ENCODE results near the gene ZNF260.
A peak's percentile ranks its signal among the peaks of the same experiment; 100 is the strongest.
"Not testable (repeated sequence)": the region's sequence is repeated elsewhere in the genome, so short reads cannot be mapped to it uniquely, and the experiment has no call there.

Gene ZNF260

GRCh38 chr19:36527341-36527740, 730 bp downstream of the ZNF260 start:
- H3K9me3 ChIP-seq (ENCODE audit: insufficient read depth, low read depth, low read length) = peaks cover 11% of the 10 kb centered on the region
- peak overlapping the region; percentile 97 for H3K4me3 ChIP-seq (ENCODE audit: low read length)
- H3K36me3 ChIP-seq (ENCODE audit: insufficient read depth, low read depth, low read length) = peaks cover 32% of the 10 kb centered on the region
- peak overlapping the region; percentile 91 for H3K27ac ChIP-seq (ENCODE audit: low read length)
- no peaks in the 10 kb centered on the region for H3K27me3 ChIP-seq (ENCODE audit: insufficient read depth, low read length)
- H3K9ac ChIP-seq (ENCODE audit: low read depth, low read length) = peak overlapping the region; percentile 98
- H3K4me1 ChIP-seq (ENCODE audit: insufficient read depth, low read length) = peaks cover 4% of the 10 kb centered on the region; the same call in 1 of the 2 replicates

- H3K27ac ChIP-seq (ENCODE audit: low read length) = no peak overlapping the region
- H3K36me3 ChIP-seq (ENCODE audit: insufficient read depth, low read depth, low read length) = peaks cover 39% of the 10 kb centered on the region
- peak overlapping the region; percentile 98; the same call in 1 of the 2 replicates for H3K9ac ChIP-seq (ENCODE audit: low read depth, low read length)
- peaks cover 11% of the 10 kb centered on the region for H3K9me3 ChIP-seq (ENCODE audit: insufficient read depth, low read depth, low read length)
- no peaks in the 10 kb centered on the region for H3K27me3 ChIP-seq (ENCODE audit: insufficient read depth, low read length)
- H3K4me3 ChIP-seq (ENCODE audit: low read length) = peak overlapping the region; percentile 97
- peaks cover 4% of the 10 kb centered on the region; the same call in 1 of the 2 replicates for H3K4me1 ChIP-seq (ENCODE audit: insufficient read depth, low read length)
Measured at GRCh38 chr19:36526581-36526980, 1.5 kb downstream of the ZNF260 start.

DNA sequence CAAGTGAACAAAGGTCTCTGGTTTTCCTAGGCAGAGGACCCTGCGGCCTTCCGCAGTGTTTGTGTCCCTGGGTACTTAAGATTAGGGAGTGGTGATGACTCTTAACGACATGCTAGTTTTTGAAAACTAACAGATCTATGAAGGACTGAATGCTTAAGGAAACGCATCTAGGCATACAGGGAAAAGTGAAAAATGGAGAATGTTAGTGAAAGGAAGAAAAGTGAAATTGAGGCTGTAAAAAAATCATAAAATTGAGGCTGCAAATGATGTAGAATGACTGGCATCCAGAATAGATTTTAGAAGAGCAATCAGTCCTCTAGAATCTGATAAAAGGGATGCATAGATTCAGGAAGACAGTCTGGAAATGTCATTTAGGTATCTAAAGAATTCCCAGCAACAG, 3.5 kb downstream of the ZNF260 start:
- Histone ChIP-seq H3K36me3 (ENCODE audit: insufficient read depth, low read depth, low read length) (peaks cover 57% of the 10 kb centered on the region), H3K9me3 (ENCODE audit: insufficient read depth, low read depth, low read length) (peaks cover 19% of the 10 kb centered on the region), H3K4me3 (ENCODE audit: low read length) (no peak overlapping the region), H3K4me1 (ENCODE audit: insufficient read depth, low read length) (peaks cover 4% of the 10 kb centered on the region; the same call in 1 of the 2 replicates), H3K27ac (ENCODE audit: low read length) (no peak overlapping the region), H3K27me3 (ENCODE audit: insufficient read depth, low read length) (no peaks in the 10 kb centered on the region), H3K9ac (ENCODE audit: low read depth, low read length) (no peak overlapping the region)

DNA sequence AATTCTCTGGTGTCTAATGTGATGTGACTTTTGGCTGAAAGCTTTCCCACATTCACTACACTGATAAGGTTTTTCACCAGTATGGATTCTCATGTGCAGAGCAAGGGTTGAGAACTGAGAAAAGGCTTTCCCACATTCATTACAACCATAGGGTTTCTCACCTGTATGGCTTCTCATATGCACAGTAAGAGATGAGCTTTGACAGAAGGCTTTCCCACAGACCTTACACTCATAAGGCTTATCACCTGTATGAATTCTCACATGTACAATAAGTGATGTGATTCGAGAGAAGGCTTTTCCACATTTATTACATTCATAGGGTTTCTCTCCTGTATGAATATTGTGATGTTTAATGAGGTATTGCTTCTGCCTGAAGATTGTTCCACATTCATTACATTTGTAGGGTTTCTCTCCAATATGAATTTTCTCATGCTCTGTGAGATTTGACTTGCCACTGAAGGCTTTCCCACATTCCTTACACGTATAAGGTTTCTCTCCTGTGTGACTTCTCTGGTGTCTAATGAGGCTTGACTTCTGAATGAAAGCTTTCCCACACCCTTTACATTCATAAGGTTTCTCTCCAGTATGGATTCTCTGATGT, 14.0 kb downstream of the ZNF260 start:
- Histone ChIP-seq H3K9ac (ENCODE audit: low read depth, low read length) (no peak overlapping the region), H3K9me3 (ENCODE audit: insufficient read depth, low read depth, low read length) (peaks cover 99% of the 10 kb centered on the region), H3K36me3 (ENCODE audit: insufficient read depth, low read depth, low read length) (peaks cover 80% of the 10 kb centered on the region), H3K4me3 (ENCODE audit: low read length) (peak overlapping the region; percentile 38), H3K27me3 (ENCODE audit: insufficient read depth, low read length) (no peaks in the 10 kb centered on the region), H3K4me1 (ENCODE audit: insufficient read depth, low read length) (no peaks in the 10 kb centered on the region), H3K27ac (ENCODE audit: low read length) (no peak overlapping the region)

DNA sequence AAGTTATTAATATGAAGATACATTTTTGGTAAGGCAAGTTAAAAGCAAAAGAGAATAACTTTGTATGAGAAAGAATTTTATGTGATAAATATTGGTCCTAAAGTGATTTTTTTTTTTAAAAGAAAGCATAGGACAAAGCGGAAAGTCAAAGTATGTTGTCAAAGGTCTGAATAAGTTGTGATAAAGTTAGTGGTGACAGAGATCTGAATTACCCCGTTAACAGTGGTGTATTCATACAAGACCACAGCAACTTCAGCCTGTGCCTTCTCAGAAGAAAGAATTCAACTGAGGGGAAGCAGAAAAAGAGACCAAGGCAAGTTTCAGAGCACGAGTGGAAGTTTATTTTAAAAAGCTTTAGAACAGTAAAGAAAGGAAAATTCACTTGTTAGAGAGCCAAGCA, 19.7 kb downstream of the ZNF260 start:
- Histone ChIP-seq H3K27ac (ENCODE audit: low read length) (no peak overlapping the region), H3K36me3 (ENCODE audit: insufficient read depth, low read depth, low read length) (peaks cover 23% of the 10 kb centered on the region), H3K9ac (ENCODE audit: low read depth, low read length) (no peak overlapping the region), H3K9me3 (ENCODE audit: insufficient read depth, low read depth, low read length) (peaks cover 79% of the 10 kb centered on the region), H3K27me3 (ENCODE audit: insufficient read depth, low read length) (no peaks in the 10 kb centered on the region), H3K4me3 (ENCODE audit: low read length) (no peak overlapping the region), H3K4me1 (ENCODE audit: insufficient read depth, low read length) (no peaks in the 10 kb centered on the region)

- Histone ChIP-seq H3K4me3 (ENCODE audit: low read length) (no peak overlapping the region), H3K36me3 (ENCODE audit: insufficient read depth, low read depth, low read length) (no peaks in the 10 kb centered on the region), H3K27me3 (ENCODE audit: insufficient read depth, low read length) (no peaks in the 10 kb centered on the region), H3K4me1 (ENCODE audit: insufficient read depth, low read length) (no peaks in the 10 kb centered on the region), H3K9me3 (ENCODE audit: insufficient read depth, low read depth, low read length) (peaks cover 68% of the 10 kb centered on the region), H3K9ac (ENCODE audit: low read depth, low read length) (no peak overlapping the region), H3K27ac (ENCODE audit: low read length) (no peak overlapping the region)
Measured at GRCh38 chr19:36501973-36502372, 26.1 kb downstream of the ZNF260 start.

DNA sequence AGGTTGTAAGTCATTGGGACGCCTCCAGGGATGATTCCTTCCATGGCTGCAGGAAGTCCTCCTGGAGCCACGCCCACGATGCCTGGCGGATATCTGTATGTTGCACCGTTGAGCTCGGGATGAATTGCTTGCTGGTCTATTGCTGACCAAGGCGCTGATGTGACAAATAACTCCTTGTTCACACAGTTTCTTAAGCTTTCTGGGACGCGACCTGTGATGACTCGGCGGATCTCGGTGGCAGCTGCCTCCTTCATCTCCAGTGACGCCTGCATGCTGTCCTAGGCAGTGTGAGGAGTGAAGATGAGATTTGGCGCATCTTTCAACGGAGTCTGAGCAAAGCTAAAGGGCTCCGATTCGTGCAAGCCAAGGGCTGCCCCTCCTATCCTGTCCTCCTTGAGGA, 31.1 kb downstream of the ZNF260 start:
- Histone ChIP-seq H3K9me3 (ENCODE audit: insufficient read depth, low read depth, low read length) (peaks cover 47% of the 10 kb centered on the region), H3K9ac (ENCODE audit: low read depth, low read length) (no peak overlapping the region), H3K4me1 (ENCODE audit: insufficient read depth, low read length) (no peaks in the 10 kb centered on the region), H3K27ac (ENCODE audit: low read length) (no peak overlapping the region), H3K4me3 (ENCODE audit: low read length) (no peak overlapping the region), H3K36me3 (ENCODE audit: insufficient read depth, low read depth, low read length) (no peaks in the 10 kb centered on the region), H3K27me3 (ENCODE audit: insufficient read depth, low read length) (no peaks in the 10 kb centered on the region)

- H3K4me1 ChIP-seq (ENCODE audit: insufficient read depth, low read length); H3K9ac ChIP-seq (ENCODE audit: low read depth, low read length); H3K27me3 ChIP-seq (ENCODE audit: insufficient read depth, low read length); H3K27ac ChIP-seq (ENCODE audit: low read length); H3K36me3 ChIP-seq (ENCODE audit: insufficient read depth, low read depth, low read length); H3K4me3 ChIP-seq (ENCODE audit: low read length): not testable (repeated sequence)
- peaks cover 26% of the 10 kb centered on the region for H3K9me3 ChIP-seq (ENCODE audit: insufficient read depth, low read depth, low read length)
Measured at GRCh38 chr19:36492689-36493453, 35.2 kb downstream of the ZNF260 start.

GRCh38 chr19:36490846-36491245, 37.2 kb downstream of the ZNF260 start:
- not testable (repeated sequence) for H3K27me3 ChIP-seq (ENCODE audit: insufficient read depth, low read length); H3K36me3 ChIP-seq (ENCODE audit: insufficient read depth, low read depth, low read length); H3K27ac ChIP-seq (ENCODE audit: low read length); H3K4me1 ChIP-seq (ENCODE audit: insufficient read depth, low read length); H3K4me3 ChIP-seq (ENCODE audit: low read length); H3K9ac ChIP-seq (ENCODE audit: low read depth, low read length)
- peaks cover 10% of the 10 kb centered on the region for H3K9me3 ChIP-seq (ENCODE audit: insufficient read depth, low read depth, low read length)

- no peaks in the 10 kb centered on the region for H3K4me1 ChIP-seq (ENCODE audit: insufficient read depth, low read length)
- H3K36me3 ChIP-seq (ENCODE audit: insufficient read depth, low read depth, low read length) = no peaks in the 10 kb centered on the region
- peak overlapping the region; percentile 90 for H3K9ac ChIP-seq (ENCODE audit: low read depth, low read length)
- peak overlapping the region; percentile 86 for H3K4me3 ChIP-seq (ENCODE audit: low read length)
- no peaks in the 10 kb centered on the region for H3K27me3 ChIP-seq (ENCODE audit: insufficient read depth, low read length)
- peak overlapping the region; percentile 80 for H3K27ac ChIP-seq (ENCODE audit: low read length)
- peaks cover 10% of the 10 kb centered on the region for H3K9me3 ChIP-seq (ENCODE audit: insufficient read depth, low read depth, low read length)
Measured at GRCh38 chr19:36489920-36490415, 38.1 kb downstream of the ZNF260 start.

DNA sequence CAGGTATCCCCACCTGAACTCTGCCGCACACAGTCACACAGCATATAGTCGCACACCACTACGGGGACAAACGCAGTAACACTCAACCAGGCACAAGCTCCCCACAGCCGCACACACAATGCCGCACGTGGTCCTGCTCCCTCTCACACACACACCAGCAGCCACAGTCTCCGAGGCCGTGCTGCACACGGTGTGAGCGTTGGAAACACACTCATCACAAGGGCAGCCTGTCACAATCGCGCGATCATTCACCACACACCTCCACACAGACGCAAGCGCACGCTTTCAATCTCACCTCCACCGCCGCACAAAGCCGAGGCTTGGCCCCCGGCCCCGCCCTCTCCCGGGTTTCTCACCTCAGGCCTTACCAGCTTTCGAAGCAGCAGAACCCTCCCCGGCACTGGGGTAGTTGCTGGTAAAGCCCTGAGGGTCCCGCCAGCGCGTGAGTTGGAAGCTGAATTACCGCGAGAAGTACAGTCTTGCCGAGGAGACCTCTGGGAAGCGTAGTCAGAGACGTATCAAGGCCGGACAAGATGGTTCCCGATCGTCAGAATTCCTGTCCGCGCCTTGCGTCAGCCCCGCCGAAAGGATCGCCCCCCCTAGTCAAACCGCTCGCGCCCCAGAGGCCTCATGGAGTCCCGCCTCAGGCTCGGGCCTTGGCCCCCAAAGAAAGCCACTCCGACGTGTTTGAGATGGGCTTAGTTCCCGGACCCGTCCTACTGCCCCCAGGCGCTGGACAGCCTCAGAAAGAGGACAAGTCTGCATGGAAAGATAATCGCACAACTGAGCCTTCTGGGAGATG, 38.8 kb downstream of the ZNF260 start, which contains the start of gene ZNF566:
Gene ZNF566 (minus strand): TSS at position 444 of the 802 bp plus-strand sequence. CDS start 13,004 bp downstream, outside the sequence.
- Histone ChIP-seq H3K4me3 (ENCODE audit: low read length) (peak within 1 kb of the TSS; percentile 86), H3K27me3 (ENCODE audit: insufficient read depth, low read length) (no peaks in the 10 kb centered on the region), H3K27ac (ENCODE audit: low read length) (peak within 1 kb of the TSS; percentile 80), H3K9me3 (ENCODE audit: insufficient read depth, low read depth, low read length) (peaks cover 10% of the 10 kb centered on the region), H3K9ac (ENCODE audit: low read depth, low read length) (peak within 1 kb of the TSS; percentile 90), H3K4me1 (ENCODE audit: insufficient read depth, low read length) (no peaks in the 10 kb centered on the region), H3K36me3 (ENCODE audit: insufficient read depth, low read depth, low read length) (no peaks in the 10 kb centered on the region)
